CD4-positive, alpha-beta T cell (primary cell): ENCODE measurements around the gene PHACTR3. TPM values are rescaled to one million over a fixed set of nuclear protein-coding genes. Genes with fewer than 3 reads are reported as not detected.

ENCODE experiments used
- ATAC-seq: fragments of 200-7000 bp; cut with Tn5 transposase; one replicate; pipeline ENCODE4 v1.10.0; 2022; ENCODE audit warnings: mild to moderate bottlenecking; ENCODE audit not compliant: poor library complexity
- CTCF ChIA-PET: fragments of 350-600 bp; sonication (Branson Sonifier 250); formaldehyde crosslinking; loops from one replicate; lab custom pipeline; 2021; ENCODE audit warnings: antibody characterized with exemption, inconsistent platforms; lab: Charles Lee
- POLR2A ChIA-PET: fragments of 350-600 bp; sonication (Branson Sonifier 250); formaldehyde crosslinking; loops from one replicate; lab custom pipeline; 2021; ENCODE audit warnings: antibody characterized with exemption, inconsistent platforms; lab: Charles Lee
- DNase-seq, 14 experiments: peaks; one replicate each; pipeline ENCODE4 v3.0.0-alpha.2; 2013 to 2020; ENCODE audit warnings: mixed read lengths in 2 of 14
- H3K27ac ChIP-seq, 2 donors: one replicate each; pipeline versions ENCODE4 v1.5.1 to v1.7.0; 2013; ENCODE audit warnings: low read length in 2 of 2, low read depth in 1 of 2, mild to moderate bottlenecking in 1 of 2
- H3K27me3 ChIP-seq, 2 experiments: 1 replicate in 1 of 2; 2 replicates in 1 of 2; pipeline versions ENCODE4 v1.6.1 to v1.7.0; 2013; ENCODE audit warnings: low read length in 2 of 2, control low read depth in 1 of 2, mild to moderate bottlenecking in 1 of 2, moderate library complexity in 1 of 2; ENCODE audit not compliant: insufficient read depth in 2 of 2, control insufficient read depth in 1 of 2
- H3K36me3 ChIP-seq: one replicate; pipeline ENCODE4 v1.6.1; 2013; ENCODE audit warnings: low read length, control low read depth; ENCODE audit not compliant: insufficient read depth
- H3K4me1 ChIP-seq: one replicate; pipeline ENCODE4 v1.6.1; 2013; ENCODE audit warnings: low read length, control low read depth; ENCODE audit not compliant: insufficient read depth
- H3K4me3 ChIP-seq: one replicate; pipeline ENCODE4 v1.5.1; 2013; ENCODE audit warnings: mild to moderate bottlenecking, low read length, moderate library complexity
- H3K9me3 ChIP-seq, 2 experiments: 1 replicate in 1 of 2; 2 replicates in 1 of 2; pipeline versions ENCODE4 v1.6.1 to v1.7.0; 2013; ENCODE audit warnings: low read length in 2 of 2, mild to moderate bottlenecking in 2 of 2, control low read depth in 1 of 2, moderate library complexity in 1 of 2; ENCODE audit not compliant: control insufficient read depth in 1 of 2, insufficient read depth in 1 of 2
- H3K27ac Mint-ChIP-seq: one replicate; pipeline ENCODE4 v1.8.0; 2020; ENCODE audit warnings: mixed read lengths
- H3K27me3 Mint-ChIP-seq: one replicate; pipeline ENCODE4 v1.8.0; 2021; ENCODE audit warnings: mixed read lengths
- H3K36me3 Mint-ChIP-seq: one replicate; pipeline ENCODE4 v1.8.0; 2021; ENCODE audit warnings: low read depth, mixed read lengths
- H3K4me1 Mint-ChIP-seq: one replicate; pipeline ENCODE4 v1.8.0; 2021; ENCODE audit warnings: low read depth, mixed read lengths
- H3K4me3 Mint-ChIP-seq: one replicate; pipeline ENCODE4 v1.8.0; 2020; ENCODE audit warnings: mild to moderate bottlenecking, mixed read lengths
- H3K9me3 Mint-ChIP-seq: one replicate; pipeline ENCODE4 v1.8.0; 2020; ENCODE audit warnings: mixed read lengths
- intact Hi-C, 2 experiments: fragments of 100-400 bp; cut with DNase I in 1 of 2; cut with micrococcal nuclease in 1 of 2; formaldehyde crosslinking; loops; one replicate each; pipeline versions ENCODE4 v1.15.1 to v1.9.0; 2023 to 2025; cut with DNase I, micrococcal nuclease
- total RNA-seq, 174 experiments: library from RNA in 2 of 174; stranded (reverse) in 2 of 174; gene quantifications; one replicate each; pipeline ENCODE4 v1.2.3 and lab custom pipeline; 2021 to 2026
- TF ChIP-seq, protein P1 (sequence below): fragments of 200-600 bp; IDR thresholded peaks from one replicate; pipeline ENCODE4 v1.8.0; 2022; ENCODE audit warnings: antibody characterized with exemption, mild to moderate bottlenecking

The PHACTR3 gene
- total RNA-seq, 2 experiments from 2014 or later, result not detected

DNA sequence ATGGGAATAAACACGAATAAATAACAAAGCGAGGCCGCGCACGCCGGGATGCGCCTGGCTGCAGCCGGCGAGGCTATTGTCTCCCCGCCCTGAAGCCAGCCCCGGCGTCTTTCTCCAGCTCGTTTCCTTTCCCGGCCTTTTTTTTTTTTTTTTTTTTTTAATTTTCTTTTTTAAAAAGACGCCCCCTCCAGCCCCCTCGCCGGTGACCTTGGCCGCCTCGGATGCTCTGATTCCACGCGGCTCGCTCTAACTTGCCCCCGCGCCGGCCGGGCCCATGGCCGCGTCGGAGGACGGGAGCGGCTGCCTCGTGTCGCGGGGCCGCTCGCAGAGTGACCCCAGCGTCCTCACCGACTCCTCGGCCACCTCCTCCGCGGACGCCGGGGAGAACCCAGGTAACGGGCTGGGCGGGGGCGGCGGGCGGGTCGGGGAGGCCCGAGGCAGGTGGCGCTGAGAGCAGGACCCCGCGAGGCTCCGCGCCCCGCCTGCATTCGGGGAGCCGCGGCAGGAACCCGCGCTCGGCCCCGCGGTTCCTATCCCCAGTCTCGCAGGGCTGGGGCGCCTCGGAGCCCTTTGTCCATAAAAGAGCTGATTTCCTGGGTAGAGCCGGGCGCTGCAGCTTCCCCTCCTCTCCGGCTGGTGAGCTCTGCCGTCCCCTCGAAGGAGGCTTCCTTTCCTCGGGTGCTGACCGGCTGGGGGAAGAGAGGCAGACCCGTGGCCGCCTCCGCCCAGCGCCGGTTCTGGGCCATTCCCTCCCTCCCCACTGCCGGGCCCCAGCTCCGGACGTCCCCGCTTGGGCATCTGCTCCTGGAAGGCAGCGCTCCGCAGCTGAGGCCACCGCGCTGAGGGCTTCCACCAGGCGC, 631 bp downstream of the PHACTR3 start:
- DNase-seq (no peak), ATAC-seq (no peak)
- Mint-ChIP-seq H3K9me3 (no peaks in the 10 kb centered on the region), H3K36me3 (no peaks in the 10 kb centered on the region), H3K27me3 (peaks cover 76% of the 10 kb centered on the region), H3K4me3 (no peak overlapping the region), H3K4me1 (no peaks in the 10 kb centered on the region), H3K27ac (no peak overlapping the region)
- Histone ChIP-seq H3K4me1 (no peaks in the 10 kb centered on the region), H3K27me3 (peaks cover 39 to 62% of the 10 kb centered on the region in 2 experiments), H3K36me3 (no peaks in the 10 kb centered on the region), H3K27ac (no peak overlapping the region), H3K9me3 (peaks cover 0 to 14% of the 10 kb centered on the region in 2 experiments), H3K4me3 (no peak overlapping the region)
- intact Hi-C loops, result no loop called here
- TF ChIP-seq, protein P1, sequence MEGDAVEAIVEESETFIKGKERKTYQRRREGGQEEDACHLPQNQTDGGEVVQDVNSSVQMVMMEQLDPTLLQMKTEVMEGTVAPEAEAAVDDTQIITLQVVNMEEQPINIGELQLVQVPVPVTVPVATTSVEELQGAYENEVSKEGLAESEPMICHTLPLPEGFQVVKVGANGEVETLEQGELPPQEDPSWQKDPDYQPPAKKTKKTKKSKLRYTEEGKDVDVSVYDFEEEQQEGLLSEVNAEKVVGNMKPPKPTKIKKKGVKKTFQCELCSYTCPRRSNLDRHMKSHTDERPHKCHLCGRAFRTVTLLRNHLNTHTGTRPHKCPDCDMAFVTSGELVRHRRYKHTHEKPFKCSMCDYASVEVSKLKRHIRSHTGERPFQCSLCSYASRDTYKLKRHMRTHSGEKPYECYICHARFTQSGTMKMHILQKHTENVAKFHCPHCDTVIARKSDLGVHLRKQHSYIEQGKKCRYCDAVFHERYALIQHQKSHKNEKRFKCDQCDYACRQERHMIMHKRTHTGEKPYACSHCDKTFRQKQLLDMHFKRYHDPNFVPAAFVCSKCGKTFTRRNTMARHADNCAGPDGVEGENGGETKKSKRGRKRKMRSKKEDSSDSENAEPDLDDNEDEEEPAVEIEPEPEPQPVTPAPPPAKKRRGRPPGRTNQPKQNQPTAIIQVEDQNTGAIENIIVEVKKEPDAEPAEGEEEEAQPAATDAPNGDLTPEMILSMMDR, result no peak
- ChIA-PET CTCF (no interaction called here), POLR2A (no interaction called here)

- no peak overlapping the region for H3K4me3 Mint-ChIP-seq
- POLR2A ChIA-PET, result no interaction called here
- no peaks in the 10 kb centered on the region for H3K4me1 ChIP-seq
These were observed 1.4 kb downstream of the PHACTR3 start for GRCh38 chr20:59605601-59606364.

GRCh38 chr20:59606566-59606965, 2.2 kb downstream of the PHACTR3 start:
- no peak overlapping the region for H3K4me3 Mint-ChIP-seq
- no peak overlapping the region for H3K27ac Mint-ChIP-seq
- Histone ChIP-seq H3K4me1 (no peaks in the 10 kb centered on the region), H3K4me3 (no peak overlapping the region), H3K9me3 (peaks cover 0 to 14% of the 10 kb centered on the region in 2 experiments), H3K36me3 (no peaks in the 10 kb centered on the region), H3K27ac (no peak overlapping the region), H3K27me3 (peaks cover 36 to 62% of the 10 kb centered on the region in 2 experiments)
- POLR2A ChIA-PET, result no interaction called here
- peaks cover 68% of the 10 kb centered on the region for H3K27me3 Mint-ChIP-seq
- intact Hi-C loops, result no loop called here
- no peak for ATAC-seq
- no peak for DNase-seq
- CTCF ChIA-PET, result no interaction called here
- no peaks in the 10 kb centered on the region for H3K36me3 Mint-ChIP-seq
- H3K9me3 Mint-ChIP-seq, result no peaks in the 10 kb centered on the region
- TF ChIP-seq, protein P1, result no peak
- no peaks in the 10 kb centered on the region for H3K4me1 Mint-ChIP-seq

More at GRCh38 chr20:59605601-59606364, 1.4 kb downstream of the PHACTR3 start:
- Histone ChIP-seq H3K9me3 (peaks cover 0 to 14% of the 10 kb centered on the region in 2 experiments), H3K36me3 (no peaks in the 10 kb centered on the region), H3K27ac (no peak overlapping the region), H3K27me3 (peaks cover 39 to 62% of the 10 kb centered on the region in 2 experiments), H3K4me3 (no peak overlapping the region)
- ATAC-seq (no peak), DNase-seq (no peak)
- Mint-ChIP-seq H3K4me1 (no peaks in the 10 kb centered on the region), H3K27me3 (peaks cover 71% of the 10 kb centered on the region), H3K9me3 (no peaks in the 10 kb centered on the region), H3K36me3 (no peaks in the 10 kb centered on the region), H3K27ac (no peak overlapping the region)
- CTCF ChIA-PET, result no interaction called here
- intact Hi-C loops, result no loop called here
- TF ChIP-seq, protein P1, result no peak
